Upper lobe of right lung (tissue), 1 donor: ENCODE measurements around the gene MAPK6. TPM values are rescaled to one million over a fixed set of nuclear protein-coding genes. Genes with fewer than 3 reads are reported as not detected.

ENCODE experiments used
- ATAC-seq: fragments of 200-7000 bp; cut with Tn5 transposase; one replicate; pipeline ENCODE4 v1.9.1; 2020; ENCODE audit warnings: mild to moderate bottlenecking, moderate library complexity
- DNase-seq: peaks from one replicate; pipeline ENCODE4 v3.0.0-alpha.2; 2020
- H3K27ac ChIP-seq: fragments of 200-600 bp; one replicate; pipeline ENCODE4 v1.8.0; 2022
- H3K27me3 ChIP-seq: fragments of 200-600 bp; one replicate; pipeline ENCODE4 v1.8.0; 2022; ENCODE audit warnings: mild to moderate bottlenecking
- H3K36me3 ChIP-seq: fragments of 200-600 bp; one replicate; pipeline ENCODE4 v1.8.0; 2022
- H3K4me1 ChIP-seq: fragments of 200-600 bp; one replicate; pipeline ENCODE4 v1.8.0; 2022
- H3K4me3 ChIP-seq: fragments of 200-600 bp; one replicate; pipeline ENCODE4 v1.8.0; 2022; ENCODE audit warnings: mild to moderate bottlenecking
- H3K9me3 ChIP-seq: fragments of 200-600 bp; one replicate; pipeline ENCODE4 v1.8.0; 2022
- intact Hi-C: fragments of 100-400 bp; cut with DNase I; formaldehyde crosslinking; loops from one replicate; pipeline ENCODE4 v1.11.0; 2022
- total RNA-seq: library from RNA; stranded (reverse); fragmentation: NEBNext Ultra II Directional; extraction: Animal tissue kit (Norgen Biotek cat#: 25700); gene quantifications from one replicate; pipeline ENCODE4 v1.2.1, GENCODE V29; 2021
- TF ChIP-seq, protein P1 (sequence below): fragments of 200-600 bp; IDR thresholded peaks from one replicate; pipeline ENCODE4 v1.8.0; 2022; ENCODE audit warnings: antibody characterized with exemption
- donor health status: DM: no; HTN: yes; CAD: no; lungs with severe emphysema.

MAPK6 gene
- total RNA-seq, 1 donor from 2014 or later, result 20.9 TPM

DNA sequence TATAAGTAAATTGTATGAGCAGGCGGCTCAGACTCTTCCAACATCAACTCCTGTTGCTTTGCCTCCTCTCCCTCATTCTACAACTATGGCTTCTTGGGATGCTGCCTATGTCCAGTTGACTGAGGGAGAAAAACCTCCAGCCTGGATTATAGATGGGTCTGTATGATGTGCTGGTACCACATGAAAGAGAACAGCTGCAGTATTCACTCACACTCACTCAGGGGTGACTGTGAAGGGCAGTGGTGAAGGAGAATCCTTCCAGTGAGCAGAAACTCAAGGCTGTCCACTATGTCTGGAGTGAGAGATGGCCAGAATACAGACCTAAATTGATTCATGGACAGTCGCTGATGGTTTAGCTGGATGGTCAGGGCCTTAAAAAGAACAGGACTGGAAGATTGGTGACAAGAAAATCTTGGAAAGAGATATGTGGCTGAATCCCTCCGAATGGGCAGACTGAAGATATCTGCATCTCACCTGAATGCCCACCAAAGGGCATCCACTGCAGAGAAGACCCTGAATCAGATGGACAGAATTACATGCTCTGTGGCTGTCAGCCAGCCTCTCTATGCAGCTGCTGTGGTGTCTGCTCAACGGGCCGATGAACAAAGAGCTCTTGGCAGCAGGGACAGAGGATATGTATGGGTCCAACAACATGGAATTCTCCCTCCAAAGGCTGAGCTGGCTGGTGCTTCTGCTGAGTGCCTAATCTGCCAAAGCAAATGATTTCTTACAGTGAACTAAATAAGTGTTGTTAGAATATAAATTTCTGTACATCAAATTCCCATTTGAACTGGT, 95.4 kb downstream of the MAPK6 start:
- H3K27me3 ChIP-seq, result peaks cover 31% of the 10 kb centered on the region
- TF ChIP-seq, protein P1, sequence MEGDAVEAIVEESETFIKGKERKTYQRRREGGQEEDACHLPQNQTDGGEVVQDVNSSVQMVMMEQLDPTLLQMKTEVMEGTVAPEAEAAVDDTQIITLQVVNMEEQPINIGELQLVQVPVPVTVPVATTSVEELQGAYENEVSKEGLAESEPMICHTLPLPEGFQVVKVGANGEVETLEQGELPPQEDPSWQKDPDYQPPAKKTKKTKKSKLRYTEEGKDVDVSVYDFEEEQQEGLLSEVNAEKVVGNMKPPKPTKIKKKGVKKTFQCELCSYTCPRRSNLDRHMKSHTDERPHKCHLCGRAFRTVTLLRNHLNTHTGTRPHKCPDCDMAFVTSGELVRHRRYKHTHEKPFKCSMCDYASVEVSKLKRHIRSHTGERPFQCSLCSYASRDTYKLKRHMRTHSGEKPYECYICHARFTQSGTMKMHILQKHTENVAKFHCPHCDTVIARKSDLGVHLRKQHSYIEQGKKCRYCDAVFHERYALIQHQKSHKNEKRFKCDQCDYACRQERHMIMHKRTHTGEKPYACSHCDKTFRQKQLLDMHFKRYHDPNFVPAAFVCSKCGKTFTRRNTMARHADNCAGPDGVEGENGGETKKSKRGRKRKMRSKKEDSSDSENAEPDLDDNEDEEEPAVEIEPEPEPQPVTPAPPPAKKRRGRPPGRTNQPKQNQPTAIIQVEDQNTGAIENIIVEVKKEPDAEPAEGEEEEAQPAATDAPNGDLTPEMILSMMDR, result no peak
- intact Hi-C loops, result no loop called here
- no peak for DNase-seq
- no peaks in the 10 kb centered on the region for H3K9me3 ChIP-seq
- no peak overlapping the region for H3K27ac ChIP-seq
- ATAC-seq, result no peak
- H3K36me3 ChIP-seq, result no peaks in the 10 kb centered on the region
- H3K4me1 ChIP-seq, result peaks cover 9% of the 10 kb centered on the region
- H3K4me3 ChIP-seq, result no peak overlapping the region

DNA sequence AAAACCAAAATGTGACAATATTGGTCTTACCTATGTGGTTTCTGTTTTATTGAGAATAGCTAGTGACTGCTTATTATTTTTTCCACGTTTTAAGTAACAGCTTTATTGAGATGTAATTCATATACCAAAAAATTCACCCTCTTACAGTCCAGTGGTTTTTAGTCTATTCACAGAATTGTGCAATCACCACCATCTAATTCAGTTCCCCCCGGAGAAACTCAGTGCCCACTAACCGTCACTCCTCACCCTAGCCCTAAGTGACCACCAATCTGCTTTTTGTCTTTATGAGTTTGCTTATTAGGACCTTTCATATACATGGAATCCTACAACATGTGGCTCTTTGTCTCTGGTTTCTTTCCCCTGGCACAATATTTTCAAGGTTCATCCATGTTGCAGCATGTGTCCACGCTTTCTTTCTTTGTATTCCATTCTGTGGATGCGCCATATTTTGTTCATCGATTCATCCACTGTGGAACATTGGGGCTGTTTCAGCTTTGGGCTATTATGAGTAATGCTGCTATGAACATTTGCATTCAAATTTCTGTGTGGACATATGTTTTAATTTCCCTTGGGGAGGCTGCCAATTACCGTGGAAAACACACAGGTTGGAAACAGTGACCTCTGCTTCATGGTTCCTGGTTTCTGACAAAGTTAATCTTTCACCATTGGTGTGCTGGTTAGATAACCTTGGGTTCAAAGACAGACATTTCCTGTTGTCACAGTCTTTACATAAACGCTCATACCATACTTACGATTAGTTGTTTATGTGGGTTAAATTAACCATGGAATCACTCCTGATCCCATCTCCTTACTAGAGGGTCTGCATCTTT, 96.8 kb downstream of the MAPK6 start:
- TF ChIP-seq, protein P1, result no peak
- ATAC-seq, result no peak

More for the DNA sequence above, 96.8 kb downstream of the MAPK6 start:
- Histone ChIP-seq H3K27me3 (peaks cover 21% of the 10 kb centered on the region), H3K27ac (no peak overlapping the region), H3K4me3 (no peak overlapping the region), H3K9me3 (no peaks in the 10 kb centered on the region), H3K4me1 (peaks cover 9% of the 10 kb centered on the region), H3K36me3 (no peaks in the 10 kb centered on the region)
- no peak for DNase-seq
- intact Hi-C loops, result no loop called here

Other genes with a start within 250 kb of the MAPK6 start
- 78.4 TPM for gene TMOD3, start 189.6 kb upstream of the MAPK6 start, total RNA-seq
- 13.2 TPM for gene LEO1, start 47.4 kb upstream of the MAPK6 start, total RNA-seq
- not detected for gene BCL2L10, start 93.6 kb downstream of the MAPK6 start, total RNA-seq
- 16.7 TPM for gene GNB5, start 172.2 kb downstream of the MAPK6 start, total RNA-seq